Esophagus muscularis mucosa (tissue), 4 donors: Measurements from ENCODE around the gene CXorf58.

Source experiments
- CTCF ChIP-seq, 3 experiments: fragments of 200-600 bp in 2 of 3; fragments of 450-650 bp in 1 of 3; sonication (generic) in 2 of 3; IDR thresholded peaks; one replicate each; pipeline ENCODE4 v1.5.1; 2017 to 2019; ENCODE audit warnings: antibody characterized with exemption in 3 of 3, mild to moderate bottlenecking in 2 of 3, moderate library complexity in 1 of 3
- EP300 ChIP-seq: sonication (generic); formaldehyde crosslinking; IDR thresholded peaks from one replicate; pipeline ENCODE4 v1.6.1; 2017; ENCODE audit warnings: antibody characterized with exemption
- POLR2A ChIP-seq: fragments of 450-650 bp; IDR thresholded peaks from one replicate; pipeline ENCODE4 v1.6.1; 2017; ENCODE audit warnings: antibody characterized with exemption, moderate library complexity, mild to moderate bottlenecking, low read depth

- TF ChIP-seq CTCF (IDR thresholded peaks at IDR 0.05) (no peak), EP300 (no peak), POLR2A (no peak)
These were observed 73.4 kb downstream of the CXorf58 start for GRCh38 chrX:23981222-23981621.
